ENCODE measurements around the gene FYN. TPM values are rescaled to one million over a fixed set of nuclear protein-coding genes. Genes with fewer than 3 reads are reported as not detected.

Gene FYN
- total RNA-seq, 1 donor = 91.9 TPM

DNA sequence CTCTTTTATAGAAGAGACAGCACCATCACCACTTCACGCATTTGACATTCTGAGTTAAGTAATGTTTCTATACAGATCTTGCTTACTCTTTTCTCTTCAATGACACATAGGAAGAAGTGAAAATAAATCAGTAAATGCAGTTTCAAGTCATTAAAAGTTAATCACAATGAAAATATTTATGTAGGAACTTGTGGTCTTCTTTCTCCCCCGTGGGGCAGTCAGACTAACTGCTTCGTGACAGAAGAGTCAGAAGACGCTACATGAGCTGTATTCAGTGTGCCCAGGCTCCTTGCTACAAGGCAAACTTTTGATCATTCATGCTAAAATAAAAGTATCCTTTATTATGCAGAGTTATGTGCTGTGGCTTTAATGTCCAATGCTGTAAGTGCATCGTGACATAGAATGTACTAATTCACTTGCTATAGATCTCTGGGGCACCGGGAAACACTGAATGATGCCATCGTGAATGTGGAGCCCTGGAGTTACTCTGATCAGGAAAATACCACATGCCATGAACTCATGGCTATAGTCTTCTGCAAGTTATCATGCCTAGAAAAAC, 149.8 kb downstream of the FYN start:
- TF ChIP-seq, protein P1, sequence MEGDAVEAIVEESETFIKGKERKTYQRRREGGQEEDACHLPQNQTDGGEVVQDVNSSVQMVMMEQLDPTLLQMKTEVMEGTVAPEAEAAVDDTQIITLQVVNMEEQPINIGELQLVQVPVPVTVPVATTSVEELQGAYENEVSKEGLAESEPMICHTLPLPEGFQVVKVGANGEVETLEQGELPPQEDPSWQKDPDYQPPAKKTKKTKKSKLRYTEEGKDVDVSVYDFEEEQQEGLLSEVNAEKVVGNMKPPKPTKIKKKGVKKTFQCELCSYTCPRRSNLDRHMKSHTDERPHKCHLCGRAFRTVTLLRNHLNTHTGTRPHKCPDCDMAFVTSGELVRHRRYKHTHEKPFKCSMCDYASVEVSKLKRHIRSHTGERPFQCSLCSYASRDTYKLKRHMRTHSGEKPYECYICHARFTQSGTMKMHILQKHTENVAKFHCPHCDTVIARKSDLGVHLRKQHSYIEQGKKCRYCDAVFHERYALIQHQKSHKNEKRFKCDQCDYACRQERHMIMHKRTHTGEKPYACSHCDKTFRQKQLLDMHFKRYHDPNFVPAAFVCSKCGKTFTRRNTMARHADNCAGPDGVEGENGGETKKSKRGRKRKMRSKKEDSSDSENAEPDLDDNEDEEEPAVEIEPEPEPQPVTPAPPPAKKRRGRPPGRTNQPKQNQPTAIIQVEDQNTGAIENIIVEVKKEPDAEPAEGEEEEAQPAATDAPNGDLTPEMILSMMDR (IDR thresholded peaks at IDR 0.05; ENCODE audit: insufficient read depth, low read length) = no peak
- DNase-seq (ENCODE audit: low read depth) = no peak

DNA sequence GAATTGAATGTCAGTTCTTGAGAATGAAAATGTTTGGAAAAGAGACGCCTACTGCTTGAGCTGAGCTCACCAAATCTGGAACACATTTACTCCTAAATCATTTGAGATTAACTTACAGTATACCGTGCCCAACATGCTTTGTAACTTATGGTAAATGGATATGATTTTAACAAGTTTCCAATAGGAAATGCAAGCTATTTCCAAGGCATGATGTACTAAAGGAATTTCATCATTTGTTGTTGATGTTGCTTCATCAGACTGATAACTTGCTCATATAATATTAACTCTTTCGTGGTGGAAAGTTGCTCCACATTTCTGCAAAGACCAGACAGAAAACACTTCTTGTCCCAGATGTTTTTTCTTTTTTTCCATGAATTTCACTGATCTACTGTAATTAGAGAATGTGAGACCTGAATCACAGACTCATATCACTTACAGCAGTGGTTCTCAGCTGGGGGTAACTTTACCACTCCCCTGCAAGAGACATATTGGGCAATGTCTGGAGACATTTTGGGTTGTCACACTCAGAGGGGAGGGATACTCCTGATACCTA, 151.0 kb downstream of the FYN start:
- DNase-seq (ENCODE audit: low read depth) = peak; percentile 93
- H3K4me3 ChIP-seq (ENCODE audit: low read depth, low read length) = no peak overlapping the region
- TF ChIP-seq, protein P1 (IDR thresholded peaks at IDR 0.05; ENCODE audit: insufficient read depth, low read length) = no peak

More for the DNA sequence above, 149.8 kb downstream of the FYN start:
- H3K4me3 ChIP-seq (ENCODE audit: low read depth, low read length) = no peak overlapping the region

DNA sequence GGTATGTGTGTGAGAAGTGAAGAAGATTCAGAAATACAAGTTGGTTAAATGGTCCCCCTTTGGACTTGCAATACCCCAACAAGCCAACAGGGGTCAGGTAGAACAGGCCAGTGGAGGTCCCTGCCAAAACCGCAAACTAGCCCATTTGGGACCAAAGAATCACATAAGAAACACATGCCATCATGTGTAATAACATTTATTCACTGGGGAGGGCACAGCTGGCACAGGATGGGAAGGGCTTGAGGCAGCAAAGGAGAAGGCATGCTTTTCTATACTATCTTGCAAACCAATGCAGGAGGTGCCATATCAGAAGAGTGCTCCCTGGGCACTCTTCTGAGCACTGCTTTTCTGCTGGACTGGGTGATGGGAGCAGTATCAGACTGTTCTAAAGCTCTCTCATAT, 151.5 kb downstream of the FYN start:
- H3K4me3 ChIP-seq (ENCODE audit: low read depth, low read length) = no peak overlapping the region
- TF ChIP-seq, protein P1 (IDR thresholded peaks at IDR 0.05; ENCODE audit: insufficient read depth, low read length) = peak; percentile 87
- DNase-seq (ENCODE audit: low read depth) = peak; percentile 80

GRCh38 chr6:111720931-111721496, 152.2 kb downstream of the FYN start:
- DNase-seq (ENCODE audit: low read depth) = no peak
- TF ChIP-seq, protein P1 (IDR thresholded peaks at IDR 0.05; ENCODE audit: insufficient read depth, low read length) = no peak
- H3K4me3 ChIP-seq (ENCODE audit: low read depth, low read length) = no peak overlapping the region

- TF ChIP-seq, protein P1 (IDR thresholded peaks at IDR 0.05; ENCODE audit: insufficient read depth, low read length) = no peak
- no peak overlapping the region for H3K4me3 ChIP-seq (ENCODE audit: low read depth, low read length)
- DNase-seq (ENCODE audit: low read depth) = peak; percentile 31
Measured at GRCh38 chr6:111718990-111719389, 154.3 kb downstream of the FYN start.

DNA sequence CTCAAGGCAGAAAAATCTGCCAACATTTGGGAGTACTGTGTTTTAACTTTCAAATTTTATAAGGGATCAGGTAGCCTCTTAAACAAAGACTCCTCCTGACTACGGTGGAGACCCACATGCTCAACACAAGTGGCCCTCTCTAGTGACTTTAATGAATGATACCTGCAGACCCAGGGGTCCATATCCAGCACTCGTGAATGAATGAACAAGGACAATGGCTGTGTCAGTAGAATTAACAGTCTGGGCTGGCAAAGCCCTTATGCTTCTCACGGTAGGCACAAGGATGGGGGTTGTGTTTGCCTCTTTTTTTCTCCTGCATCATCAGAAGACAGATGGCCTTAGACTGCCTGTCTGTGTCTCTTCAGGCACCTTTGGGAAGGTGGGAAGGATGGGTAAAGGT, 154.9 kb downstream of the FYN start:
- TF ChIP-seq, protein P1 (IDR thresholded peaks at IDR 0.05; ENCODE audit: insufficient read depth, low read length) = no peak
- H3K4me3 ChIP-seq (ENCODE audit: low read depth, low read length) = no peak overlapping the region
- no peak for DNase-seq (ENCODE audit: low read depth)

Measured in fibroblast of the aortic adventitia (primary cell).